Measurements from ENCODE around the gene CITED2.

The CITED2 gene

GRCh38 chr6:139325686-139326085, 48.8 kb downstream of the CITED2 start:
- no peak for DNase-seq

- no peak for DNase-seq
These were observed 49.3 kb downstream of the CITED2 start for GRCh38 chr6:139325125-139325524.

- no peak for DNase-seq
These were observed 50.2 kb downstream of the CITED2 start for GRCh38 chr6:139324301-139324555.

- no peak for DNase-seq
These were observed 50.7 kb downstream of the CITED2 start for GRCh38 chr6:139323511-139324300.

Measured in DMS79 treated with DMSO at 0.1 percent for 48 hours (cell line).